Neuronal stem cell (in vitro differentiated cells): Measurements from ENCODE around the gene DIPK1A.

Source experiments
- DNase-seq: peaks from one replicate; pipeline ENCODE4 v3.0.0-alpha.2; 2013; ENCODE audit warnings: low spot score
- H2AFZ ChIP-seq: one replicate; pipeline ENCODE4 v1.6.1; 2013; ENCODE audit warnings: mild to moderate bottlenecking, low read length, inconsistent platforms
- H2AK5ac ChIP-seq: 2 replicates; pipeline ENCODE4 v1.6.1; 2013; ENCODE audit warnings: low read depth, mild to moderate bottlenecking, inconsistent platforms, low read length, moderate library complexity, mixed read lengths
- H2BK120ac ChIP-seq: 2 replicates; pipeline ENCODE4 v1.6.1; 2013; ENCODE audit warnings: low read depth, mild to moderate bottlenecking, inconsistent platforms, low read length, moderate library complexity, mixed read lengths
- H2BK12ac ChIP-seq: one replicate; pipeline ENCODE4 v1.6.1; 2013; ENCODE audit warnings: low read length, inconsistent platforms
- H2BK15ac ChIP-seq: 2 replicates; pipeline ENCODE4 v1.6.1; 2013; ENCODE audit warnings: mild to moderate bottlenecking, low read length, inconsistent platforms, mixed read lengths
- H2BK5ac ChIP-seq: one replicate; pipeline ENCODE4 v1.6.1; 2013; ENCODE audit warnings: inconsistent platforms, mild to moderate bottlenecking, low read length, moderate library complexity
- H3K14ac ChIP-seq: one replicate; pipeline ENCODE4 v1.6.1; 2013; ENCODE audit warnings: low read length, inconsistent platforms
- H3K18ac ChIP-seq: 2 replicates; pipeline ENCODE4 v1.6.1; 2013; ENCODE audit warnings: low read length, inconsistent platforms
- H3K23ac ChIP-seq: 2 replicates; pipeline ENCODE4 v1.6.1; 2013; ENCODE audit warnings: low read depth, mild to moderate bottlenecking, mixed read lengths, low read length, inconsistent platforms; ENCODE audit not compliant: poor library complexity
- H3K27ac ChIP-seq: replicated peaks from 3 replicates; pipeline ENCODE4 v1.5.1; 2013; ENCODE audit warnings: low read length, inconsistent platforms
- H3K27me3 ChIP-seq, 3 experiments: 2 replicates each; pipeline ENCODE4 v1.6.1; 2013; ENCODE audit warnings: low read length in 3 of 3, mild to moderate bottlenecking in 2 of 3, inconsistent platforms in 1 of 3, low read depth in 1 of 3, mixed read lengths in 1 of 3, moderate library complexity in 1 of 3; ENCODE audit not compliant: control insufficient read depth in 3 of 3, insufficient read depth in 3 of 3
- H3K36me3 ChIP-seq, 2 donors: replicated peaks in 1 of 2; 2 replicates each; pipeline ENCODE4 v1.6.1; 2013; ENCODE audit warnings: low read length in 2 of 2; ENCODE audit not compliant: control insufficient read depth in 2 of 2, insufficient read depth in 2 of 2
- H3K4ac ChIP-seq: 2 replicates; pipeline ENCODE4 v1.6.1; 2013; ENCODE audit warnings: inconsistent platforms, mild to moderate bottlenecking, low read length, moderate library complexity
- H3K4me1 ChIP-seq, 2 donors: 1 replicate in 1 of 2; 2 replicates in 1 of 2; pipeline ENCODE4 v1.6.1; 2013; ENCODE audit warnings: low read length in 2 of 2, low read depth in 1 of 2; ENCODE audit not compliant: control insufficient read depth in 2 of 2, insufficient read depth in 1 of 2
- H3K4me2 ChIP-seq: one replicate; pipeline ENCODE4 v1.6.1; 2013; ENCODE audit warnings: mild to moderate bottlenecking, low read length, inconsistent platforms; ENCODE audit not compliant: insufficient read depth, poor library complexity, severe bottlenecking
- H3K4me3 ChIP-seq, 2 donors: 2 replicates each; pipeline ENCODE4 v1.5.1; 2013; ENCODE audit warnings: low read length in 2 of 2, mild to moderate bottlenecking in 2 of 2, inconsistent platforms in 1 of 2, moderate library complexity in 1 of 2
- H3K79me1 ChIP-seq: one replicate; pipeline ENCODE4 v1.6.1; 2013; ENCODE audit warnings: low read depth, mild to moderate bottlenecking, inconsistent platforms, low read length, moderate library complexity
- H3K9ac ChIP-seq: one replicate; pipeline ENCODE4 v1.6.1; 2013; ENCODE audit warnings: mild to moderate bottlenecking, low read depth, low read length, inconsistent platforms; ENCODE audit not compliant: poor library complexity
- H3K9me3 ChIP-seq, 2 donors: replicated peaks in 1 of 2; 2 replicates each; pipeline versions ENCODE3 to v1.6.1; 2013; ENCODE audit warnings: low read length in 2 of 2, mild to moderate bottlenecking in 2 of 2, inconsistent platforms in 1 of 2, low read depth in 1 of 2, mixed read lengths in 1 of 2, moderate library complexity in 1 of 2; ENCODE audit not compliant: control insufficient read depth in 2 of 2, insufficient read depth in 1 of 2
- H4K8ac ChIP-seq: one replicate; pipeline ENCODE4 v1.6.1; 2013; ENCODE audit warnings: low read depth, mild to moderate bottlenecking, inconsistent platforms, low read length, moderate library complexity
- H4K91ac ChIP-seq: one replicate; pipeline ENCODE4 v1.6.1; 2013; ENCODE audit warnings: low read length, low read depth, mild to moderate bottlenecking, inconsistent platforms; ENCODE audit not compliant: poor library complexity
- WGBS, 2 donors: extraction: QIAGEN DNeasy Blood & Tissue Kit; methylation state at CpG; one replicate each; pipeline ENCODE4 v1.1.7; 2013; ENCODE audit warnings: missing lambda C conversion rate in 2 of 2, mixed read lengths in 1 of 2; ENCODE audit not compliant: insufficient read length in 2 of 2, insufficient replicate concordance in 1 of 2; ENCODE audit errors: extremely low coverage in 2 of 2; 5-methylcytosine and 5-hydroxymethylcytosine counted together

Gene DIPK1A

DNA sequence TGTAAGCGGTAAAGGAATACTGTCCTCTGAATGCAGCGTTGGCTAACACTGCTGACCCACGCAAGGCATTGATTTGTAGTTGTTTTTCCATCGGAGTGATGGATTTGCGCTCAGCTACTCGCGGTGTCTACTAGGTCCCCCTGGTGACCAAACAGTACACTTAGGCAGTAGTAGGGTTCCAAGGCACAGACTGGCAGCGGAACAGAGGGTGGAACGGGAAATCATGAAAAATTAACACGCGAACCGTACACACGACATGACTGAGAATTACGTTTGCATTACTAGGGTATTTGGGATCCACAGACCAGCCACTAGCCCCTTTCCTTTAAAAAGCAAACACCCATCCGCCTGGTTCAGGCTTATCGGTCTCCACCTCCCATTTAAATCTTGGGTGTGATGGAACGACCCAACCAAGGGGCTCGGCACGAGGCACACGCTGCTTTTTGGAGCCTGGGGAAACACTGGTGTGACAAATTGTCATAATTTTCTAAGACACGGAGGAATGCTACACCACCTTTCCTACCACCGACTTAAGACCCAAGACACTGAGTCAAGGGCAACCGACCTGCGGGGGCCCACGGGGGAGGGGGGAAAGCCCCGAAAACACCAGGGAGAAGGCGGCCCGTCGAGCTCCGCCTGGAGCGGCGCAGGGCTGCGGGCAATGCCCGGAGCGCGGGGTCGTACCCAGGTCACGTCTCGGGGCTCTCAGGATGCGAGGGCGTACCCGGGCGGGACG lies 699 bp downstream of the DIPK1A start:
- no peak overlapping the region for H3K27ac ChIP-seq

GRCh38 chr1:92958203-92958970 lies 2.9 kb downstream of the DIPK1A start:
- peaks cover 0 to 2% of the 10 kb centered on the region in 2 donors for H3K4me1 ChIP-seq
- no CpG with 5 or more reads among the region's 1 CpG for WGBS, 2 donors
- H3K4me3 ChIP-seq = no peak overlapping the region
- no peak for DNase-seq
- no peak overlapping the region for H3K18ac ChIP-seq
- no peaks in the 10 kb centered on the region for H3K79me1 ChIP-seq
- no peak overlapping the region for H3K27ac ChIP-seq
- H2BK5ac ChIP-seq = no peak overlapping the region
- H2BK120ac ChIP-seq = no peak overlapping the region
- H2AFZ ChIP-seq = no peak overlapping the region
- no peaks in the 10 kb centered on the region for H3K9me3 ChIP-seq
- H3K4ac ChIP-seq = no peak overlapping the region
- H4K8ac ChIP-seq = no peak overlapping the region
- no peak overlapping the region for H2BK12ac ChIP-seq
- H3K14ac ChIP-seq = no peak overlapping the region
- H3K27me3 ChIP-seq = peaks cover 0 to 50% (median 0%) of the 10 kb centered on the region in 3 experiments
- no peak overlapping the region for H3K4me2 ChIP-seq
- H3K9ac ChIP-seq = no peak overlapping the region
- H4K91ac ChIP-seq = no peak overlapping the region
- H3K23ac ChIP-seq = no peak overlapping the region
- H2BK15ac ChIP-seq = no peak overlapping the region
- H2AK5ac ChIP-seq = no peak overlapping the region
- H3K36me3 ChIP-seq = no peaks in the 10 kb centered on the region

More for the DNA sequence above, 699 bp downstream of the DIPK1A start:
- peak overlapping the region; percentile 80 to 85 for H3K4me3 ChIP-seq
- no CpG with 5 or more reads among the region's 44 CpGs for WGBS, 2 donors
- no peak overlapping the region for H2BK15ac ChIP-seq
- no peak overlapping the region for H2BK120ac ChIP-seq
- peak overlapping the region; percentile 5 for H3K23ac ChIP-seq
- no peak overlapping the region for H3K4ac ChIP-seq
- no peak overlapping the region for H4K91ac ChIP-seq
- H3K18ac ChIP-seq = peak overlapping the region; percentile 95
- no peak overlapping the region for H4K8ac ChIP-seq
- H3K9ac ChIP-seq = peak overlapping the region; percentile 63
- no peaks in the 10 kb centered on the region for H3K36me3 ChIP-seq
- H2AK5ac ChIP-seq = no peak overlapping the region
- H2BK5ac ChIP-seq = no peak overlapping the region
- H3K14ac ChIP-seq = no peak overlapping the region
- H3K79me1 ChIP-seq = no peaks in the 10 kb centered on the region
- H3K27me3 ChIP-seq = peaks cover 0 to 67% (median 0%) of the 10 kb centered on the region in 3 experiments
- no peaks in the 10 kb centered on the region for H3K9me3 ChIP-seq
- peak; percentile 51 for DNase-seq
- H2BK12ac ChIP-seq = no peak overlapping the region
- peak overlapping the region; percentile 96 for H2AFZ ChIP-seq
- peaks cover 0 to 2% of the 10 kb centered on the region in 2 donors for H3K4me1 ChIP-seq
- H3K4me2 ChIP-seq = peak overlapping the region; percentile 94

- Histone ChIP-seq H3K14ac (no peak overlapping the region), H3K36me3 (no peaks in the 10 kb centered on the region), H3K9me3 (no peaks in the 10 kb centered on the region), H2AK5ac (no peak overlapping the region), H3K4me1 (peaks cover 0 to 2% of the 10 kb centered on the region in 2 donors), H2BK15ac (no peak overlapping the region), H2BK120ac (no peak overlapping the region), H3K4ac (no peak overlapping the region), H2BK5ac (no peak overlapping the region), H3K27me3 (peaks cover 0 to 38% (median 0%) of the 10 kb centered on the region in 3 experiments), H4K91ac (no peak overlapping the region), H3K9ac (no peak overlapping the region), H3K18ac (no peak overlapping the region), H2AFZ (no peak overlapping the region), H3K27ac (no peak overlapping the region), H3K4me2 (no peak overlapping the region), H3K4me3 (no peak overlapping the region), H4K8ac (no peak overlapping the region), H2BK12ac (no peak overlapping the region), H3K79me1 (no peaks in the 10 kb centered on the region), H3K23ac (no peak overlapping the region)
- WGBS, 2 donors = no CpG with 5 or more reads among the region's 5 CpGs
- DNase-seq = no peak
Measured at GRCh38 chr1:92957030-92957734, 4.1 kb downstream of the DIPK1A start.
